ENCODE measurements around the gene AEBP1. TPM values are rescaled to one million over a fixed set of nuclear protein-coding genes. Genes with fewer than 3 reads are reported as not detected.
A peak's percentile ranks its signal among the peaks of the same experiment; 100 is the strongest.

Gene AEBP1
- total RNA-seq, 1 donor from 2014 or later = 422 TPM

DNA sequence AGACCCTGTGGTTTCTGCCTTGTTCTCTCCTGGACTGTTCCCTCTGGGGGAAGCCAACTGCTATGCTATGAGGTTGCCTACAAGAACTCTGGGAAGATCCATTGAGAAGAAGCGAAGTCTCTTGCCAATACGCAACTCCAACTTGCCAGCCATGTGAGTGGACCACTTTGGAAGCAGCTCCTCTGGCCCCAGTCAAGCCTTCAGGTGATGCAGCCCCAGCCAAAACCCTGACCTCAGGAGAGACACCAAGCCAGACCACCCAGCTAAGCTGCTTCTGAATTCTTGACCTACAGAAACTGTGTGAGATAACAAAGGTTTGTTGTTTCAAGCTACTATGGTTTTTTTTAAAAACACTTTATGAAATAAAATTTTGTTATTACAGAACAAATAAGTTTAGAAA is 57.2 kb downstream of the AEBP1 start:
- H3K27ac Mint-ChIP-seq (ENCODE audit: unreplicated experiment) = no peak overlapping the region
- no peak overlapping the region for H3K4me3 Mint-ChIP-seq (ENCODE audit: unreplicated experiment)
- no peaks in the 10 kb centered on the region for H3K36me3 Mint-ChIP-seq (ENCODE audit: low read depth)
- no peak for DNase-seq (ENCODE audit: low spot score)
- no peaks in the 10 kb centered on the region for H3K27me3 Mint-ChIP-seq (ENCODE audit: low read depth)
- peaks cover 27% of the 10 kb centered on the region for H3K4me1 Mint-ChIP-seq (ENCODE audit: low read depth)
- H3K9me3 Mint-ChIP-seq (ENCODE audit: low read depth) = no peaks in the 10 kb centered on the region
- no peak for TF ChIP-seq CTCF (IDR thresholded peaks at IDR 0.05)

DNA sequence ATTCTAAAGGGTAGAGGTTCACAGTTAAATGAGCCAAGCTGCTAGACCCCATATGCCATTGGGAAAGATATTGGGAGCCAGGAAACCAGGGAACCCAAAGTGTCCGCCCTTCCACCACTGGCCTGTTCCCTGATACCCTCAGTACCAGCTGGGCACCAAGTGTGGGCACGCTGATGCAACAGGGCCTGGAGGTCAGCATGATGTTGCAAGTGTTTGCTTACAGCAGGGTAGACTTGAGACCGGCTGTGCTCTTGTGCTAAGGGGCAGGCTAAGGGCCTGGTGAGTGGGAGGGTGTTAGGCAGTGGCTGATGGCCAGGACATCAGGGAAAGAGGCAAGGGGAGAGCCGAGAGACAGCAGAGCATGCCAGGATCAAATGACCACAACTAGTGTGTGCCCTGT is 58.0 kb downstream of the AEBP1 start:
- TF ChIP-seq CTCF (IDR thresholded peaks at IDR 0.05) = no peak
- H3K4me3 Mint-ChIP-seq (ENCODE audit: unreplicated experiment) = no peak overlapping the region
- no peaks in the 10 kb centered on the region for H3K36me3 Mint-ChIP-seq (ENCODE audit: low read depth)
- no peak overlapping the region for H3K27ac Mint-ChIP-seq (ENCODE audit: unreplicated experiment)
- no peak for DNase-seq (ENCODE audit: low spot score)
- peaks cover 27% of the 10 kb centered on the region for H3K4me1 Mint-ChIP-seq (ENCODE audit: low read depth)
- H3K27me3 Mint-ChIP-seq (ENCODE audit: low read depth) = peaks cover 1% of the 10 kb centered on the region
- no peaks in the 10 kb centered on the region for H3K9me3 Mint-ChIP-seq (ENCODE audit: low read depth)

DNA sequence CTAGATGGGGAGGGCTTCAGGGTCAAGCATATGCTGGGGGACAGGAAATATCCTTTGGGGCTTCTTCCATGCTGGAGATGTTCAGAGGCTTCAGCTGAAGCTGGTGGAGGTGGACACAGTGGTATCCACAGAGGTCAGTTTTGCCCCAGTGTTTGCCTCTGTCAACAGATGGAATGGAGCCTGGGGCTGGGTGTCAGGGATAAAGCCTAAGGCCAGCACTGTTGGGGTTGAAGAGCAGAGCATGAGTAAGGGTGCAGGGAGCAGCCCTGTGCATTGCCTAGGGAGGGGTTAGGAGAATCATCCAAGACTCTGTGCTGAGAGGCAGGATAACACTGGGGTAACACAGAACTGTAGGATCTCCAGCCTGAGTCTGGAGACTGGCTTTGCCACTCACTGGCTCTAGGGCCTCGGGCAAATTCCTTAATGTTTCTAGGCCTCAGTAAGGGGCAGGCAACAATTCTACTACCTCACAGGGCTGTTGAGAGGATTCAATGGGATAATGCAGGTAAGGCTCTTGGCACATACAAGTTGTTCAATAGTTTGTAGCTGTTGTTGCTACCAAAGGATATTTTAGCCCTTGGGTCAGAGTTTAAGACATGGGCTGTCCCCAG is 58.7 kb downstream of the AEBP1 start:
- Mint-ChIP-seq H3K4me1 (ENCODE audit: low read depth) (peaks cover 27% of the 10 kb centered on the region), H3K27ac (ENCODE audit: unreplicated experiment) (peak overlapping the region; percentile 85)

DNA sequence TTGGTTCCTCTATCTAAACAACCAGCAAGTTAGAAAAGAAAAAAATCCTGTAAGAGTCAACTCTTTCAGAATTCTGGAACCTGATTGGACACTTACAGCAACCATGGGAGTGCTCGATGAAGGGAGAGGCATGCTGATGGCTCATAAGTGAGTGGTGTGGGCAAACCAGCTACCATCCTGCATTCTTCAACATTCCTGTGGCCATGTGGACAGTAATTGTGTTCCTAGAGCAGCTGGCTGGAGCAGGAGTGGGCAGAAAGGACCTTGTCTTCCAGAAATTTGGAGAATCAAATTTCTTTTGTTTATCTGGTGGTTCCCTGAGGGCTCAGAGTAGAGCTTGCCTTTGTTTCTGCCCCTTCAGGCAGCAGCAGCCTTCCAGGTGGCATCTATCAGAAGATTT is 59.4 kb downstream of the AEBP1 start:
- Mint-ChIP-seq H3K4me1 (ENCODE audit: low read depth) (peaks cover 27% of the 10 kb centered on the region), H3K9me3 (ENCODE audit: low read depth) (no peaks in the 10 kb centered on the region), H3K36me3 (ENCODE audit: low read depth) (no peaks in the 10 kb centered on the region), H3K4me3 (ENCODE audit: unreplicated experiment) (no peak overlapping the region), H3K27me3 (ENCODE audit: low read depth) (peaks cover 6% of the 10 kb centered on the region), H3K27ac (ENCODE audit: unreplicated experiment) (peak overlapping the region; percentile 75)
- no peak for DNase-seq (ENCODE audit: low spot score)
- no peak for TF ChIP-seq CTCF (IDR thresholded peaks at IDR 0.05)

More for the DNA sequence above, 58.7 kb downstream of the AEBP1 start:
- no peak for TF ChIP-seq CTCF (IDR thresholded peaks at IDR 0.05)
- Mint-ChIP-seq H3K36me3 (ENCODE audit: low read depth) (no peaks in the 10 kb centered on the region), H3K27me3 (ENCODE audit: low read depth) (peaks cover 6% of the 10 kb centered on the region), H3K9me3 (ENCODE audit: low read depth) (no peaks in the 10 kb centered on the region), H3K4me3 (ENCODE audit: unreplicated experiment) (no peak overlapping the region)
- DNase-seq (ENCODE audit: low spot score) = no peak

Small RNA genes lying within 50 kb of the gene (microRNA-seq; reads per million reads assigned to microRNA genes)
- not detected for gene MIR6838 (ENCODE audit: borderline number of aligned reads)

Other genes with a start within 250 kb of the AEBP1 start
- 70.2 to 76.9 TPM (median 72.9 TPM) in 3 replicates for gene MRPS24, start 234.8 kb upstream of the AEBP1 start, total RNA-seq
- gene URGCP, start 197.7 kb upstream of the AEBP1 start, total RNA-seq = 24.4 to 31.3 TPM (median 25.4 TPM) in 3 replicates
- 15.4 to 26.8 TPM (median 22.5 TPM) in 3 replicates for gene UBE2D4, start 177.9 kb upstream of the AEBP1 start, total RNA-seq
- not detected in 3 replicates for gene SPDYE1, start 106.4 kb upstream of the AEBP1 start, total RNA-seq
- 95.5 to 115 TPM (median 97.1 TPM) in 3 replicates for gene DBNL, start 59.6 kb upstream of the AEBP1 start, total RNA-seq
- 0.25 to 0.41 TPM in 2 of 3 replicates, not detected in the other for gene PGAM2, start 38.8 kb upstream of the AEBP1 start, total RNA-seq
- gene POLM, start 21.8 kb upstream of the AEBP1 start, total RNA-seq = 14.3 to 19.0 TPM (median 15.5 TPM) in 3 replicates
- gene POLD2, start 19.2 kb downstream of the AEBP1 start, total RNA-seq = 49.2 to 64.5 TPM (median 57.3 TPM) in 3 replicates
- gene MYL7, start 37.0 kb downstream of the AEBP1 start, total RNA-seq = not detected in 3 replicates
- 0.31 to 0.44 TPM (median 0.37 TPM) in 3 replicates for gene GCK, start 85.1 kb downstream of the AEBP1 start, total RNA-seq
- 126 to 133 TPM (median 131 TPM) in 3 replicates for gene YKT6, start 96.6 kb downstream of the AEBP1 start, total RNA-seq
- 0.27 to 0.82 TPM (median 0.48 TPM) in 3 replicates for gene CAMK2B, start 221.2 kb downstream of the AEBP1 start, total RNA-seq

Measured in chondrocyte (in vitro differentiated cells).